Liver (tissue), 9 donors: ENCODE data around the gene EXOC3L1. TPM values are rescaled to one million over a fixed set of nuclear protein-coding genes. Genes with fewer than 3 reads are reported as not detected.

Source experiments
- DNase-seq: peaks from one replicate; pipeline ENCODE4 v3.0.0-alpha.2; 2017; ENCODE audit warnings: low spot score
- H3K27ac ChIP-seq, 2 donors: one replicate each; pipeline ENCODE4 v1.7.0; 2013; ENCODE audit warnings: inconsistent platforms in 2 of 2, low read length in 2 of 2, control low read depth in 1 of 2, low read depth in 1 of 2, mild to moderate bottlenecking in 1 of 2
- H3K27me3 ChIP-seq, 4 donors: one replicate each; pipeline versions ENCODE4 v1.6.1 to v1.7.0; 2013; ENCODE audit warnings: low read length in 3 of 4, inconsistent platforms in 1 of 4, mild to moderate bottlenecking in 1 of 4, moderate library complexity in 1 of 4; ENCODE audit not compliant: control insufficient read depth in 4 of 4, insufficient read depth in 4 of 4
- H3K36me3 ChIP-seq, 4 donors: one replicate each; pipeline versions ENCODE4 v1.6.1 to v1.7.0; 2013; ENCODE audit warnings: low read length in 3 of 4, mild to moderate bottlenecking in 3 of 4, low read depth in 1 of 4, moderate library complexity in 1 of 4; ENCODE audit not compliant: control insufficient read depth in 4 of 4, insufficient read depth in 3 of 4
- H3K4me1 ChIP-seq, 4 donors: one replicate each; pipeline versions ENCODE4 v1.6.1 to v1.7.0; 2013; ENCODE audit warnings: low read length in 3 of 4, mild to moderate bottlenecking in 3 of 4, moderate library complexity in 1 of 4; ENCODE audit not compliant: control insufficient read depth in 4 of 4, insufficient read depth in 4 of 4
- H3K4me3 ChIP-seq, 3 donors: one replicate each; pipeline versions ENCODE4 v1.6.1 to v1.7.0; 2013; ENCODE audit warnings: low read length in 3 of 3, control low read depth in 1 of 3, low read depth in 1 of 3, mild to moderate bottlenecking in 1 of 3
- H3K9ac ChIP-seq, 2 donors: one replicate each; pipeline ENCODE4 v1.7.0; 2013; ENCODE audit warnings: low read length in 2 of 2, mild to moderate bottlenecking in 2 of 2, moderate library complexity in 2 of 2, control low read depth in 1 of 2, low read depth in 1 of 2
- H3K9me3 ChIP-seq, 4 donors: one replicate each; pipeline versions ENCODE4 v1.6.1 to v1.7.0; 2013; ENCODE audit warnings: low read length in 3 of 4; ENCODE audit not compliant: control insufficient read depth in 4 of 4
- FOXA1 ChIP-seq: IDR thresholded peaks from 2 replicates; pipeline ENCODE4 v1.6.1; 2016; ENCODE audit warnings: antibody characterized with exemption
- FOXA2 ChIP-seq: IDR thresholded peaks from 2 replicates; pipeline ENCODE4 v1.6.1; 2016; ENCODE audit warnings: antibody characterized with exemption
- GABPA ChIP-seq, 2 donors: IDR thresholded peaks in 1 of 2; conservative IDR thresholded peaks in 1 of 2; 2 replicates each; pipeline ENCODE4 v1.6.1; 2016; ENCODE audit warnings: antibody characterized with exemption in 2 of 2, mild to moderate bottlenecking in 1 of 2, moderate library complexity in 1 of 2
- HNF4A ChIP-seq, 2 donors: conservative IDR thresholded peaks; 2 replicates each; pipeline ENCODE4 v1.6.1; 2016; ENCODE audit warnings: antibody characterized with exemption in 2 of 2, mild to moderate bottlenecking in 2 of 2
- HNF4G ChIP-seq: IDR thresholded peaks from 2 replicates; pipeline ENCODE4 v1.6.1; 2016; ENCODE audit warnings: antibody characterized with exemption
- JUND ChIP-seq, 2 donors: IDR thresholded peaks; 2 replicates each; pipeline ENCODE4 v1.6.1; 2016; ENCODE audit warnings: antibody characterized with exemption in 2 of 2
- NR2F2 ChIP-seq: IDR thresholded peaks from 2 replicates; pipeline ENCODE4 v1.6.1; 2016; ENCODE audit warnings: antibody characterized with exemption
- RAD21 ChIP-seq, 2 donors: IDR thresholded peaks; 2 replicates each; pipeline ENCODE4 v1.6.1; 2016; ENCODE audit warnings: antibody characterized with exemption in 2 of 2, mild to moderate bottlenecking in 2 of 2
- RXRA ChIP-seq, 2 donors: IDR thresholded peaks; 2 replicates each; pipeline ENCODE4 v1.6.1; 2017 to 2018; ENCODE audit warnings: antibody characterized with exemption in 2 of 2, mild to moderate bottlenecking in 1 of 2
- SP1 ChIP-seq: IDR thresholded peaks from 2 replicates; pipeline ENCODE4 v1.6.1; 2018; ENCODE audit warnings: antibody characterized with exemption, mild to moderate bottlenecking
- TAF1 ChIP-seq: conservative IDR thresholded peaks from 2 replicates; pipeline ENCODE4 v1.6.1; 2016; ENCODE audit warnings: antibody characterized with exemption, mild to moderate bottlenecking
- YY1 ChIP-seq: IDR thresholded peaks from 2 replicates; pipeline ENCODE4 v1.6.1; 2016; ENCODE audit warnings: antibody characterized with exemption, mild to moderate bottlenecking
- WGBS: extraction: QIAGEN DNeasy Blood & Tissue Kit; methylation state at CpG from one replicate; pipeline ENCODE4 v1.1.7; 2013; 5-methylcytosine and 5-hydroxymethylcytosine counted together
- polyA plus RNA-seq, 2 donors: library from polyadenylated mRNA; stranded (reverse) in 1 of 2; unstranded in 1 of 2; fragments of 200-250 nt in 1 of 2; fragments of >200 nt in 1 of 2; fragmentation: Nextera tagmentation in 1 of 2; extraction: Ambion mirVana in 1 of 2; gene quantifications; one replicate each; pipeline versions ENCODE4 v1.2.1 to v1.2.3, GENCODE V29; 2013 to 2015
- total RNA-seq, 2 donors: library from RNA; depleted of rRNA; stranded (reverse); fragments of >200 nt; gene quantifications; one replicate each; pipeline ENCODE4 v1.2.3, GENCODE V29; 2014
- TF ChIP-seq, protein P1 (sequence below): fragments of 150-350 bp; IDR thresholded peaks from 2 replicates; pipeline ENCODE4 v1.5.1; 2017; ENCODE audit warnings: improper control_type of control experiment, low read depth, low read length; ENCODE audit not compliant: missing input control
- TF ChIP-seq, protein P2 (sequence below): IDR thresholded peaks from 2 replicates; pipeline ENCODE4 v1.6.1; 2016; ENCODE audit warnings: antibody characterized with exemption
- TF ChIP-seq, protein P3 (sequence below): IDR thresholded peaks from 2 replicates; pipeline ENCODE4 v1.6.1; 2016; ENCODE audit warnings: antibody characterized with exemption, mild to moderate bottlenecking
- TF ChIP-seq, protein P4 (sequence below): IDR thresholded peaks from 2 replicates; pipeline ENCODE4 v1.6.1; 2016; ENCODE audit warnings: antibody characterized with exemption
- TF ChIP-seq, protein P5 (sequence below): IDR thresholded peaks from 2 replicates; pipeline ENCODE4 v1.6.1; 2016; ENCODE audit warnings: antibody characterized with exemption
- donor health status: healthy.
- donor health status: healthy.
- donor health status: healthy.
- donor health status: healthy.
- donor health status: healthy.

EXOC3L1 gene
- total and polyA plus RNA-seq, 4 donors, result 1.1 to 3.7 (median 2.8) TPM

DNA sequence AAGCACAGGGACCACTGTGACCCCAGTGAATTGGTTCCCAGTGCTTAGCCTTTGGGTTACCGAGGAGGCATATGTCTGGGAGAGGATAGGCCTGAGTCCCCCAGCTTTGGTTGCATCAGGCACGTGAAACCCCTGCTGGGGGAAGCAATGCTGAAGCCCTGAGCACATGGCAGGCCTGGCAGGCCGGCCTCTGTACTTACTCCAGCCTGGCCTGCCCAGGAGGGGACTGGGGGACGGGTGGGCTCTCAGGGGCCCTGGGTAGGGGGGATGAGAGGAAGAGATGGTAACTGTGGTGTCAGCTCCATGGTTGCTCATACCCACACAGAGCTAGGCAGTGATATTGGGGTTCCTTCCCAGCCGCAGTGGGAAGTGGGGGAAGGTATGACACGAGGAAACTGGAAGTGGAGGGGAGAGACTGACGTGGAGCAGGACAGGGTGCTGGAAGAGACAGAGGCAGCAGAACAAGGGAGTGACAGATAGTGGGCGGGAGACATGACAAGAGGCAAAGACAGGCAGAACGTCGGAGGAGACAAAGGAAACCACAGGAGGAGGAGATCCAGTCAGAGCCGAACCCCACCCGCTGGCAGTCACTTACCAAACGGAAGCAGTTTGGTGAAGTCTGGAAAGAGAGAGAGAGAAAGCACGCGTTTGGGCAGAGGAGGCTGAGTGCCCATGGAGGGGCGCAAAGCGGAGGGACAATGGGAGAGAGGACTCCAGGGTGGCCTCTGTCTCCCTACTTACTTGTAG is 46.1 kb upstream of the EXOC3L1 start:
- WGBS, result 88% methylated on average over 17 of the region's 17 CpGs
- H3K27me3 ChIP-seq, result no peaks in the 10 kb centered on the region
- H3K36me3 ChIP-seq, result peaks cover 0 to 16% (median 2%) of the 10 kb centered on the region in 4 donors
- H3K4me1 ChIP-seq, result peaks cover 0 to 7% (median 0%) of the 10 kb centered on the region in 4 donors
- no peak overlapping the region for H3K9ac ChIP-seq
- no peaks in the 10 kb centered on the region for H3K9me3 ChIP-seq
- no peak overlapping the region for H3K27ac ChIP-seq
- TF ChIP-seq YY1, result no peak
- no peak for TF ChIP-seq RAD21 (IDR thresholded peaks at IDR 0.05)
- no peak for TF ChIP-seq FOXA1
- no peak for TF ChIP-seq HNF4A (conservative IDR thresholded peaks at IDR 0.05)
- TF ChIP-seq, protein P1, sequence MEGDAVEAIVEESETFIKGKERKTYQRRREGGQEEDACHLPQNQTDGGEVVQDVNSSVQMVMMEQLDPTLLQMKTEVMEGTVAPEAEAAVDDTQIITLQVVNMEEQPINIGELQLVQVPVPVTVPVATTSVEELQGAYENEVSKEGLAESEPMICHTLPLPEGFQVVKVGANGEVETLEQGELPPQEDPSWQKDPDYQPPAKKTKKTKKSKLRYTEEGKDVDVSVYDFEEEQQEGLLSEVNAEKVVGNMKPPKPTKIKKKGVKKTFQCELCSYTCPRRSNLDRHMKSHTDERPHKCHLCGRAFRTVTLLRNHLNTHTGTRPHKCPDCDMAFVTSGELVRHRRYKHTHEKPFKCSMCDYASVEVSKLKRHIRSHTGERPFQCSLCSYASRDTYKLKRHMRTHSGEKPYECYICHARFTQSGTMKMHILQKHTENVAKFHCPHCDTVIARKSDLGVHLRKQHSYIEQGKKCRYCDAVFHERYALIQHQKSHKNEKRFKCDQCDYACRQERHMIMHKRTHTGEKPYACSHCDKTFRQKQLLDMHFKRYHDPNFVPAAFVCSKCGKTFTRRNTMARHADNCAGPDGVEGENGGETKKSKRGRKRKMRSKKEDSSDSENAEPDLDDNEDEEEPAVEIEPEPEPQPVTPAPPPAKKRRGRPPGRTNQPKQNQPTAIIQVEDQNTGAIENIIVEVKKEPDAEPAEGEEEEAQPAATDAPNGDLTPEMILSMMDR, result no peak
- no peak overlapping the region for H3K4me3 ChIP-seq
- no peak for DNase-seq

DNA sequence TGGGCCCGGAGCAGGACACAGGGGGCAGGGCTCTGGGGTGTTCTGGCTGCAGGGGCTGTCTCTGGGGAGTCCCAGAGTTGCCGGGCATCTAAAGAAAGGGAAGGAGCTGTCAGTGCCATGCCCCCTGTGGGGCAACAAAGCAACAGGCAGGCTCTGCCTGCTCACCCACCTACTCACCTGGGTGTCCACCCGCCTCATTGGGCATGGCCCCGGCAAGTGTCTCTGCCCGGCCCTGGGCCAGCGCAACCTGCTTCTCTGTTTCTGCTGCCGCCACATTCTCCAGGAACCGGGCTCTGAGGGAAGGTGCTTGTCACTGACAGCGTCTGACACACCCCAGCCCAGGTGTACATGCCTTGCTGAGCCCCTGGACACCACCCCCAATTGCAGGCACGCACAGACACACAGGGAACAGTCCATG is 44.3 kb upstream of the EXOC3L1 start:
- peaks cover 0 to 9% (median 0%) of the 10 kb centered on the region in 4 donors for H3K4me1 ChIP-seq
- no peaks in the 10 kb centered on the region for H3K9me3 ChIP-seq
- WGBS, result 93% methylated on average over 10 of the region's 10 CpGs
- H3K27ac ChIP-seq, result no peak overlapping the region
- H3K9ac ChIP-seq, result no peak overlapping the region
- H3K36me3 ChIP-seq, result peaks cover 7 to 26% (median 14%) of the 10 kb centered on the region in 4 donors
- no peak for TF ChIP-seq FOXA1
- TF ChIP-seq GABPA (IDR thresholded peaks at IDR 0.05 in 1 of 2, conservative IDR thresholded peaks at IDR 0.05 in 1 of 2), result no peak
- TF ChIP-seq NR2F2, result no peak
- no peak for TF ChIP-seq JUND (IDR thresholded peaks at IDR 0.05)
- no peak for TF ChIP-seq SP1
- TF ChIP-seq, protein P2, sequence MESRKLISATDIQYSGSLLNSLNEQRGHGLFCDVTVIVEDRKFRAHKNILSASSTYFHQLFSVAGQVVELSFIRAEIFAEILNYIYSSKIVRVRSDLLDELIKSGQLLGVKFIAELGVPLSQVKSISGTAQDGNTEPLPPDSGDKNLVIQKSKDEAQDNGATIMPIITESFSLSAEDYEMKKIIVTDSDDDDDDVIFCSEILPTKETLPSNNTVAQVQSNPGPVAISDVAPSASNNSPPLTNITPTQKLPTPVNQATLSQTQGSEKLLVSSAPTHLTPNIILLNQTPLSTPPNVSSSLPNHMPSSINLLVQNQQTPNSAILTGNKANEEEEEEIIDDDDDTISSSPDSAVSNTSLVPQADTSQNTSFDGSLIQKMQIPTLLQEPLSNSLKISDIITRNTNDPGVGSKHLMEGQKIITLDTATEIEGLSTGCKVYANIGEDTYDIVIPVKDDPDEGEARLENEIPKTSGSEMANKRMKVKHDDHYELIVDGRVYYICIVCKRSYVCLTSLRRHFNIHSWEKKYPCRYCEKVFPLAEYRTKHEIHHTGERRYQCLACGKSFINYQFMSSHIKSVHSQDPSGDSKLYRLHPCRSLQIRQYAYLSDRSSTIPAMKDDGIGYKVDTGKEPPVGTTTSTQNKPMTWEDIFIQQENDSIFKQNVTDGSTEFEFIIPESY, result no peak
- TF ChIP-seq TAF1, result no peak
- TF ChIP-seq, protein P3, sequence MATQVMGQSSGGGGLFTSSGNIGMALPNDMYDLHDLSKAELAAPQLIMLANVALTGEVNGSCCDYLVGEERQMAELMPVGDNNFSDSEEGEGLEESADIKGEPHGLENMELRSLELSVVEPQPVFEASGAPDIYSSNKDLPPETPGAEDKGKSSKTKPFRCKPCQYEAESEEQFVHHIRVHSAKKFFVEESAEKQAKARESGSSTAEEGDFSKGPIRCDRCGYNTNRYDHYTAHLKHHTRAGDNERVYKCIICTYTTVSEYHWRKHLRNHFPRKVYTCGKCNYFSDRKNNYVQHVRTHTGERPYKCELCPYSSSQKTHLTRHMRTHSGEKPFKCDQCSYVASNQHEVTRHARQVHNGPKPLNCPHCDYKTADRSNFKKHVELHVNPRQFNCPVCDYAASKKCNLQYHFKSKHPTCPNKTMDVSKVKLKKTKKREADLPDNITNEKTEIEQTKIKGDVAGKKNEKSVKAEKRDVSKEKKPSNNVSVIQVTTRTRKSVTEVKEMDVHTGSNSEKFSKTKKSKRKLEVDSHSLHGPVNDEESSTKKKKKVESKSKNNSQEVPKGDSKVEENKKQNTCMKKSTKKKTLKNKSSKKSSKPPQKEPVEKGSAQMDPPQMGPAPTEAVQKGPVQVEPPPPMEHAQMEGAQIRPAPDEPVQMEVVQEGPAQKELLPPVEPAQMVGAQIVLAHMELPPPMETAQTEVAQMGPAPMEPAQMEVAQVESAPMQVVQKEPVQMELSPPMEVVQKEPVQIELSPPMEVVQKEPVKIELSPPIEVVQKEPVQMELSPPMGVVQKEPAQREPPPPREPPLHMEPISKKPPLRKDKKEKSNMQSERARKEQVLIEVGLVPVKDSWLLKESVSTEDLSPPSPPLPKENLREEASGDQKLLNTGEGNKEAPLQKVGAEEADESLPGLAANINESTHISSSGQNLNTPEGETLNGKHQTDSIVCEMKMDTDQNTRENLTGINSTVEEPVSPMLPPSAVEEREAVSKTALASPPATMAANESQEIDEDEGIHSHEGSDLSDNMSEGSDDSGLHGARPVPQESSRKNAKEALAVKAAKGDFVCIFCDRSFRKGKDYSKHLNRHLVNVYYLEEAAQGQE, result no peak
- TF ChIP-seq, protein P4, sequence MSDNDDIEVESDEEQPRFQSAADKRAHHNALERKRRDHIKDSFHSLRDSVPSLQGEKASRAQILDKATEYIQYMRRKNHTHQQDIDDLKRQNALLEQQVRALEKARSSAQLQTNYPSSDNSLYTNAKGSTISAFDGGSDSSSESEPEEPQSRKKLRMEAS, result no peak
- TF ChIP-seq YY1, result no peak
- no peak for TF ChIP-seq FOXA2
- no peak for TF ChIP-seq HNF4A (conservative IDR thresholded peaks at IDR 0.05)
- TF ChIP-seq, protein P5, sequence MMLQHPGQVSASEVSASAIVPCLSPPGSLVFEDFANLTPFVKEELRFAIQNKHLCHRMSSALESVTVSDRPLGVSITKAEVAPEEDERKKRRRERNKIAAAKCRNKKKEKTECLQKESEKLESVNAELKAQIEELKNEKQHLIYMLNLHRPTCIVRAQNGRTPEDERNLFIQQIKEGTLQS, result no peak
- TF ChIP-seq, protein P1, result no peak
- TF ChIP-seq RXRA (IDR thresholded peaks at IDR 0.05), result no peak
- TF ChIP-seq HNF4G, result no peak
- H3K27me3 ChIP-seq, result no peaks in the 10 kb centered on the region
- DNase-seq, result no peak
- no peak overlapping the region for H3K4me3 ChIP-seq
